Measurements from ENCODE around the gene NXPE3.

The NXPE3 gene

DNA sequence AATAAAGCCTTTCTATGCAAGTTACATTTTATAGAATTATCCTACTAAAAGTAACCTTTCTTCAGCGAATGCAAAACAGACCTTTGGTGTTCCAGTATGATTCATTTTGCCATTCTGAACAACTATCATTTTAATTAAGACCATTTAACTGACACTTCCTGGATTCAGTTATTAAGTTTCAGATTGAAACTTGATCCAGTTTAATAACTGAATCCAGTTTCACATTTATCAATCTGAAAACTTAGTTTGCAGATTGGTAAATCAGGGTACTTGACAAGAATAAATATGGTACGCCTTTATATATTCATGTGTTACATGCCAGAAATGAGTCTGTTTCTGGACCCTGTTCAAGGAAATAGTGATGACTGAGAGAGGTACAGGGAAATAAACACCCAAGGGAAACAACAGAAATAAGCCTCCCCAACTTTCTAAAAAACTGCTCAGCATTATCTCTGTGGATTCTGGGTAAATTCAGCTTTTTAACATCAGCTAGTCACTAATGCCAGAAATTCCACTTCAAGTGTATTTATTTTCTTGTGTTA is 47.0 kb downstream of the NXPE3 start:
- peaks cover 14% of the 10 kb centered on the region; the same call in 1 of the 2 replicates for H3K79me2 ChIP-seq (ENCODE audit: insufficient read depth, low read length)
- H3K36me3 ChIP-seq (ENCODE audit: insufficient read depth, low read length) = peaks cover 15% of the 10 kb centered on the region; the same call in 1 of the 2 replicates
- H3K27me3 ChIP-seq (ENCODE audit: insufficient read depth, low read length) = no peaks in the 10 kb centered on the region
- peak overlapping the region; percentile 88 for H3K27ac ChIP-seq (ENCODE audit: low read depth, low read length, poor library complexity, severe bottlenecking)
- H3K9me2 ChIP-seq (ENCODE audit: low read depth, low read length) = no peaks in the 10 kb centered on the region
- TF ChIP-seq, protein P1, sequence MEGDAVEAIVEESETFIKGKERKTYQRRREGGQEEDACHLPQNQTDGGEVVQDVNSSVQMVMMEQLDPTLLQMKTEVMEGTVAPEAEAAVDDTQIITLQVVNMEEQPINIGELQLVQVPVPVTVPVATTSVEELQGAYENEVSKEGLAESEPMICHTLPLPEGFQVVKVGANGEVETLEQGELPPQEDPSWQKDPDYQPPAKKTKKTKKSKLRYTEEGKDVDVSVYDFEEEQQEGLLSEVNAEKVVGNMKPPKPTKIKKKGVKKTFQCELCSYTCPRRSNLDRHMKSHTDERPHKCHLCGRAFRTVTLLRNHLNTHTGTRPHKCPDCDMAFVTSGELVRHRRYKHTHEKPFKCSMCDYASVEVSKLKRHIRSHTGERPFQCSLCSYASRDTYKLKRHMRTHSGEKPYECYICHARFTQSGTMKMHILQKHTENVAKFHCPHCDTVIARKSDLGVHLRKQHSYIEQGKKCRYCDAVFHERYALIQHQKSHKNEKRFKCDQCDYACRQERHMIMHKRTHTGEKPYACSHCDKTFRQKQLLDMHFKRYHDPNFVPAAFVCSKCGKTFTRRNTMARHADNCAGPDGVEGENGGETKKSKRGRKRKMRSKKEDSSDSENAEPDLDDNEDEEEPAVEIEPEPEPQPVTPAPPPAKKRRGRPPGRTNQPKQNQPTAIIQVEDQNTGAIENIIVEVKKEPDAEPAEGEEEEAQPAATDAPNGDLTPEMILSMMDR (IDR thresholded peaks at IDR 0.05; ENCODE audit: low read length) = no peak
- no peak for TF ChIP-seq EZH2 (IDR thresholded peaks at IDR 0.05; ENCODE audit: borderline replicate concordance, low read length)
- H3K4me2 ChIP-seq (ENCODE audit: low read length) = no peak overlapping the region; the same call in 1 of the 2 replicates
- H2AFZ ChIP-seq (ENCODE audit: low read length) = no peak overlapping the region
- 0 out of 2 replicates have a peak, but pooled peaks cover 3% of the 10 kb centered on the region for H3F3A ChIP-seq (ENCODE audit: insufficient read depth, low read length)
- H3K9me3 ChIP-seq (ENCODE audit: low read length) = no peaks in the 10 kb centered on the region
- peaks cover 46% of the 10 kb centered on the region for H3K4me1 ChIP-seq (ENCODE audit: insufficient read depth, low read length, severe bottlenecking)
- no peaks in the 10 kb centered on the region for H4K20me1 ChIP-seq (ENCODE audit: insufficient read depth, low read length)
- H3K9ac ChIP-seq (ENCODE audit: low read length) = no peak overlapping the region; the same call in 1 of the 2 replicates
- H3K4me3 ChIP-seq (ENCODE audit: low read depth, low read length, poor library complexity, severe bottlenecking) = no peak overlapping the region

- Histone ChIP-seq H3K9me2 (ENCODE audit: low read depth, low read length) (no peaks in the 10 kb centered on the region), H3K27ac (ENCODE audit: low read depth, low read length, poor library complexity, severe bottlenecking) (peak overlapping the region; percentile 88), H4K20me1 (ENCODE audit: insufficient read depth, low read length) (no peaks in the 10 kb centered on the region)
Observed at GRCh38 chr3:101827211-101828174, 48.5 kb downstream of the NXPE3 start.

GRCh38 chr3:101828276-101828675 is 49.3 kb downstream of the NXPE3 start:
- TF ChIP-seq, protein P1 (IDR thresholded peaks at IDR 0.05; ENCODE audit: low read length) = no peak
- no peak for TF ChIP-seq EZH2 (IDR thresholded peaks at IDR 0.05; ENCODE audit: borderline replicate concordance, low read length)
- H3K27ac ChIP-seq (ENCODE audit: low read depth, low read length, poor library complexity, severe bottlenecking) = peak overlapping the region; percentile 88
- H3K4me2 ChIP-seq (ENCODE audit: low read length) = peak overlapping the region; percentile 72
- H3K9me3 ChIP-seq (ENCODE audit: low read length) = no peaks in the 10 kb centered on the region
- no peak overlapping the region for H2AFZ ChIP-seq (ENCODE audit: low read length)
- peaks cover 14% of the 10 kb centered on the region; the same call in 1 of the 2 replicates for H3K79me2 ChIP-seq (ENCODE audit: insufficient read depth, low read length)
- H3K9me2 ChIP-seq (ENCODE audit: low read depth, low read length) = no peaks in the 10 kb centered on the region
- peak overlapping the region; percentile 80 for H3K9ac ChIP-seq (ENCODE audit: low read length)
- 0 out of 2 replicates have a peak, but pooled peaks cover 3% of the 10 kb centered on the region for H3F3A ChIP-seq (ENCODE audit: insufficient read depth, low read length)
- H4K20me1 ChIP-seq (ENCODE audit: insufficient read depth, low read length) = no peaks in the 10 kb centered on the region
- peaks cover 16% of the 10 kb centered on the region for H3K36me3 ChIP-seq (ENCODE audit: insufficient read depth, low read length)
- H3K27me3 ChIP-seq (ENCODE audit: insufficient read depth, low read length) = no peaks in the 10 kb centered on the region
- peaks cover 52% of the 10 kb centered on the region for H3K4me1 ChIP-seq (ENCODE audit: insufficient read depth, low read length, severe bottlenecking)
- H3K4me3 ChIP-seq (ENCODE audit: low read depth, low read length, poor library complexity, severe bottlenecking) = peak overlapping the region; percentile 72

More at GRCh38 chr3:101827211-101828174, 48.5 kb downstream of the NXPE3 start:
- H3K9me3 ChIP-seq (ENCODE audit: low read length) = no peaks in the 10 kb centered on the region
- no peak for TF ChIP-seq EZH2 (IDR thresholded peaks at IDR 0.05; ENCODE audit: borderline replicate concordance, low read length)
- TF ChIP-seq, protein P1 (IDR thresholded peaks at IDR 0.05; ENCODE audit: low read length) = no peak
- peak overlapping the region; percentile 72 for H3K4me3 ChIP-seq (ENCODE audit: low read depth, low read length, poor library complexity, severe bottlenecking)
- H3F3A ChIP-seq (ENCODE audit: insufficient read depth, low read length) = 0 out of 2 replicates have a peak, but pooled peaks cover 3% of the 10 kb centered on the region
- peaks cover 52% of the 10 kb centered on the region for H3K4me1 ChIP-seq (ENCODE audit: insufficient read depth, low read length, severe bottlenecking)
- H2AFZ ChIP-seq (ENCODE audit: low read length) = peak overlapping the region; percentile 38; the same call in 1 of the 2 replicates
- H3K4me2 ChIP-seq (ENCODE audit: low read length) = peak overlapping the region; percentile 72
- peaks cover 14% of the 10 kb centered on the region; the same call in 1 of the 2 replicates for H3K79me2 ChIP-seq (ENCODE audit: insufficient read depth, low read length)
- H3K9ac ChIP-seq (ENCODE audit: low read length) = peak overlapping the region; percentile 80
- H3K36me3 ChIP-seq (ENCODE audit: insufficient read depth, low read length) = peaks cover 9% of the 10 kb centered on the region; the same call in 1 of the 2 replicates
- H3K27me3 ChIP-seq (ENCODE audit: insufficient read depth, low read length) = no peaks in the 10 kb centered on the region

Data from OCI-LY1 (cell line).